Measurements from ENCODE around the gene SLC8B1. TPM values are rescaled to one million over a fixed set of nuclear protein-coding genes. Genes with fewer than 3 reads are reported as not detected.
A peak's percentile ranks its signal among the peaks of the same experiment; 100 is the strongest.

Gene SLC8B1
- total RNA-seq, 1 donor from 2014 or later = 3.0 TPM

GRCh38 chr12:113322343-113322742 is 12.6 kb downstream of the SLC8B1 start:
- Mint-ChIP-seq H3K4me1 (peaks cover 7% of the 10 kb centered on the region), H3K9me3 (peaks cover 4% of the 10 kb centered on the region), H3K27me3 (ENCODE audit: insufficient read depth, low read depth) (peaks cover 12% of the 10 kb centered on the region), H3K27ac (no peak overlapping the region), H3K4me3 (no peak overlapping the region), H3K36me3 (peaks cover 10% of the 10 kb centered on the region)
- Histone ChIP-seq H4K20me1 (ENCODE audit: low read depth) (no peaks in the 10 kb centered on the region), H3K9ac (no peak overlapping the region), H3K27me3 (no peaks in the 10 kb centered on the region), H3F3A (ENCODE audit: low read depth) (peaks cover 26% of the 10 kb centered on the region), H3K9me3 (ENCODE audit: low read depth) (no peaks in the 10 kb centered on the region), H3K27ac (no peak overlapping the region), H3K79me2 (ENCODE audit: low read depth) (no peaks in the 10 kb centered on the region), H3K4me3 (no peak overlapping the region), H3K36me3 (no peaks in the 10 kb centered on the region), H3K4me1 (peaks cover 9% of the 10 kb centered on the region), H2AFZ (replicated peaks) (no peak overlapping the region), H3K4me2 (no peak overlapping the region)
- TF ChIP-seq CTCF (IDR thresholded peaks at IDR 0.05) (no peak), EZH2phosphoT487 (IDR thresholded peaks at IDR 0.05) (no peak), EZH2 (IDR thresholded peaks at IDR 0.05) (no peak)
- DNase-seq (ENCODE audit: low spot score) = no peak

GRCh38 chr12:113320401-113320800 is 14.5 kb downstream of the SLC8B1 start:
- H3K9me3 Mint-ChIP-seq = peaks cover 4% of the 10 kb centered on the region
- Histone ChIP-seq H3K4me2 (no peak overlapping the region), H3K27ac (no peak overlapping the region), H2AFZ (replicated peaks) (no peak overlapping the region), H3K4me1 (peaks cover 4% of the 10 kb centered on the region), H3K27me3 (no peaks in the 10 kb centered on the region), H4K20me1 (ENCODE audit: low read depth) (no peaks in the 10 kb centered on the region), H3K36me3 (no peaks in the 10 kb centered on the region), H3F3A (ENCODE audit: low read depth) (peaks cover 20% of the 10 kb centered on the region), H3K79me2 (ENCODE audit: low read depth) (no peaks in the 10 kb centered on the region), H3K4me3 (no peak overlapping the region), H3K9me3 (ENCODE audit: low read depth) (no peaks in the 10 kb centered on the region), H3K9ac (no peak overlapping the region)
- peaks cover 7% of the 10 kb centered on the region for H3K27me3 Mint-ChIP-seq (ENCODE audit: insufficient read depth, low read depth)
- peaks cover 8% of the 10 kb centered on the region for H3K36me3 Mint-ChIP-seq
- TF ChIP-seq CTCF (IDR thresholded peaks at IDR 0.05) (no peak), EZH2phosphoT487 (IDR thresholded peaks at IDR 0.05) (no peak), EZH2 (IDR thresholded peaks at IDR 0.05) (no peak)
- no peak overlapping the region for H3K4me3 Mint-ChIP-seq
- H3K27ac Mint-ChIP-seq = no peak overlapping the region
- peaks cover 3% of the 10 kb centered on the region for H3K4me1 Mint-ChIP-seq
- DNase-seq (ENCODE audit: low spot score) = no peak

- Histone ChIP-seq H3K9me3 (ENCODE audit: low read depth) (no peaks in the 10 kb centered on the region), H3K4me3 (no peak overlapping the region), H4K20me1 (ENCODE audit: low read depth) (no peaks in the 10 kb centered on the region), H2AFZ (replicated peaks) (no peak overlapping the region), H3K4me1 (peaks cover 4% of the 10 kb centered on the region), H3K4me2 (no peak overlapping the region), H3K79me2 (ENCODE audit: low read depth) (no peaks in the 10 kb centered on the region), H3K27ac (no peak overlapping the region), H3K27me3 (no peaks in the 10 kb centered on the region), H3K36me3 (no peaks in the 10 kb centered on the region), H3F3A (ENCODE audit: low read depth) (peaks cover 20% of the 10 kb centered on the region), H3K9ac (no peak overlapping the region)
- TF ChIP-seq CTCF (IDR thresholded peaks at IDR 0.05) (no peak), EZH2 (IDR thresholded peaks at IDR 0.05) (no peak), EZH2phosphoT487 (IDR thresholded peaks at IDR 0.05) (no peak)
- Mint-ChIP-seq H3K9me3 (peaks cover 4% of the 10 kb centered on the region), H3K4me1 (peaks cover 7% of the 10 kb centered on the region), H3K27ac (no peak overlapping the region), H3K36me3 (peaks cover 11% of the 10 kb centered on the region), H3K27me3 (ENCODE audit: insufficient read depth, low read depth) (peaks cover 10% of the 10 kb centered on the region), H3K4me3 (no peak overlapping the region)
- DNase-seq (ENCODE audit: low spot score) = peak; percentile 13
These were observed 15.8 kb downstream of the SLC8B1 start for GRCh38 chr12:113318900-113319628.
